Naive B cell (primary cell): Measurements from ENCODE around the gene DACT2. TPM values are rescaled to one million over a fixed set of nuclear protein-coding genes. Genes with fewer than 3 reads are reported as not detected.
A peak's percentile ranks its signal among the peaks of the same experiment; 100 is the strongest.

Source experiments
- ATAC-seq, 2 donors: fragments of 150-1000 bp; cut with Tn5 transposase; 2 replicates each; pipeline ENCODE4 v1.10.0; 2021; ENCODE audit warnings: low read depth in 2 of 2, mild to moderate bottlenecking in 2 of 2, moderate library complexity in 2 of 2
- DNase-seq: peaks from one replicate; pipeline ENCODE4 v3.0.0; 2022
- H3K27ac Mint-ChIP-seq, 6 donors: one replicate each; pipeline ENCODE4 v1.8.0; 2020 to 2022; ENCODE audit warnings: mild to moderate bottlenecking in 6 of 6, mixed read lengths in 6 of 6, moderate library complexity in 5 of 6, inconsistent platforms in 2 of 6
- H3K27me3 Mint-ChIP-seq, 3 donors: one replicate each; pipeline ENCODE4 v1.8.0; 2021 to 2022; ENCODE audit warnings: mixed read lengths in 3 of 3, mild to moderate bottlenecking in 1 of 3
- H3K36me3 Mint-ChIP-seq, 2 donors: one replicate each; pipeline ENCODE4 v1.8.0; 2020 to 2022; ENCODE audit warnings: mixed read lengths in 2 of 2, inconsistent platforms in 1 of 2, mild to moderate bottlenecking in 1 of 2
- H3K4me1 Mint-ChIP-seq, 3 donors: one replicate each; pipeline ENCODE4 v1.8.0; 2020 to 2022; ENCODE audit warnings: mixed read lengths in 3 of 3, inconsistent platforms in 1 of 3, mild to moderate bottlenecking in 1 of 3, moderate library complexity in 1 of 3
- H3K4me3 Mint-ChIP-seq, 8 donors: one replicate each; pipeline ENCODE4 v1.8.0; 2020 to 2022; ENCODE audit warnings: mild to moderate bottlenecking in 8 of 8, mixed read lengths in 8 of 8, moderate library complexity in 8 of 8, inconsistent platforms in 2 of 8
- H3K9me3 Mint-ChIP-seq, 7 donors: one replicate each; pipeline ENCODE4 v1.8.0; 2020 to 2022; ENCODE audit warnings: mixed read lengths in 7 of 7, mild to moderate bottlenecking in 5 of 7, inconsistent platforms in 2 of 7, moderate library complexity in 1 of 7
- polyA plus RNA-seq, 6 donors: library from polyadenylated mRNA; unstranded; fragments of 300-500 nt; fragmentation: Illumina TruSeq; gene quantifications; one replicate each; pipeline ENCODE4 v1.2.3, GENCODE V29; 2021; ENCODE audit warnings: low read depth in 6 of 6

DACT2 gene
- polyA plus RNA-seq, 6 donors from 2014 or later, result not detected

GRCh38 chr6:168345266-168345665 is 25.7 kb upstream of the DACT2 start:
- Mint-ChIP-seq H3K36me3 (peaks cover 0 to 8% of the 10 kb centered on the region in 2 donors), H3K27ac (no peak overlapping the region), H3K9me3 (peaks cover 0 to 10% (median 2%) of the 10 kb centered on the region in 7 donors), H3K4me1 (peaks cover 0 to 3% (median 0%) of the 10 kb centered on the region in 3 donors), H3K4me3 (no peak overlapping the region), H3K27me3 (peaks cover 12 to 30% (median 23%) of the 10 kb centered on the region in 3 donors)
- ATAC-seq, result no peak
- no peak for DNase-seq

GRCh38 chr6:168344338-168344737 is 24.8 kb upstream of the DACT2 start:
- ATAC-seq, result no peak
- H3K4me1 Mint-ChIP-seq, result peaks cover 0 to 3% (median 0%) of the 10 kb centered on the region in 3 donors
- DNase-seq, result no peak
- H3K27ac Mint-ChIP-seq, result no peak overlapping the region
- peaks cover 0 to 8% of the 10 kb centered on the region in 2 donors for H3K36me3 Mint-ChIP-seq
- peaks cover 12 to 25% (median 20%) of the 10 kb centered on the region in 3 donors for H3K27me3 Mint-ChIP-seq
- peaks cover 0 to 4% (median 2%) of the 10 kb centered on the region in 7 donors for H3K9me3 Mint-ChIP-seq
- H3K4me3 Mint-ChIP-seq, result no peak overlapping the region

- Mint-ChIP-seq H3K9me3 (peaks cover 0 to 4% (median 2%) of the 10 kb centered on the region in 7 donors), H3K27me3 (peaks cover 12 to 25% (median 25%) of the 10 kb centered on the region in 3 donors), H3K27ac (no peak overlapping the region), H3K4me1 (peaks cover 0 to 3% (median 0%) of the 10 kb centered on the region in 3 donors), H3K4me3 (no peak overlapping the region), H3K36me3 (peaks cover 0 to 8% of the 10 kb centered on the region in 2 donors)
- DNase-seq (no peak), ATAC-seq (no peak)
Measured at GRCh38 chr6:168343239-168344150, 23.9 kb upstream of the DACT2 start.

- Mint-ChIP-seq H3K4me3 (no peak overlapping the region), H3K4me1 (peaks cover 0 to 3% (median 0%) of the 10 kb centered on the region in 3 donors), H3K36me3 (peaks cover 0 to 8% of the 10 kb centered on the region in 2 donors), H3K27ac (no peak overlapping the region), H3K27me3 (peaks cover 12 to 25% (median 25%) of the 10 kb centered on the region in 3 donors), H3K9me3 (peaks cover 0 to 4% (median 2%) of the 10 kb centered on the region in 7 donors)
- no peak for ATAC-seq
- DNase-seq, result no peak
Measured at GRCh38 chr6:168342636-168343035, 23.1 kb upstream of the DACT2 start.

GRCh38 chr6:168341280-168341900 is 21.8 kb upstream of the DACT2 start:
- Mint-ChIP-seq H3K27me3 (peaks cover 20 to 21% (median 21%) of the 10 kb centered on the region in 3 donors), H3K4me3 (no peak overlapping the region), H3K9me3 (peaks cover 0 to 4% (median 2%) of the 10 kb centered on the region in 7 donors), H3K36me3 (peaks cover 0 to 8% of the 10 kb centered on the region in 2 donors), H3K4me1 (peaks cover 0 to 3% (median 0%) of the 10 kb centered on the region in 3 donors), H3K27ac (peak overlapping the region in 1 of 6 donors; percentile 71)
- ATAC-seq (no peak), DNase-seq (no peak)

GRCh38 chr6:168340819-168341218 is 21.2 kb upstream of the DACT2 start:
- peaks cover 0 to 3% (median 0%) of the 10 kb centered on the region in 3 donors for H3K4me1 Mint-ChIP-seq
- H3K36me3 Mint-ChIP-seq, result peaks cover 0 to 8% of the 10 kb centered on the region in 2 donors
- peaks cover 18 to 21% (median 21%) of the 10 kb centered on the region in 3 donors for H3K27me3 Mint-ChIP-seq
- DNase-seq (no peak), ATAC-seq (no peak)
- peaks cover 0 to 4% (median 2%) of the 10 kb centered on the region in 7 donors for H3K9me3 Mint-ChIP-seq
- H3K4me3 Mint-ChIP-seq, result no peak overlapping the region
- H3K27ac Mint-ChIP-seq, result no peak overlapping the region

GRCh38 chr6:168338777-168339176 is 19.2 kb upstream of the DACT2 start:
- H3K36me3 Mint-ChIP-seq, result no peaks in the 10 kb centered on the region
- H3K4me3 Mint-ChIP-seq, result no peak overlapping the region
- no peak overlapping the region for H3K27ac Mint-ChIP-seq
- H3K4me1 Mint-ChIP-seq, result no peaks in the 10 kb centered on the region
- DNase-seq (no peak), ATAC-seq (no peak)
- peaks cover 9 to 14% (median 9%) of the 10 kb centered on the region in 3 donors for H3K27me3 Mint-ChIP-seq
- H3K9me3 Mint-ChIP-seq, result peaks cover 0 to 4% (median 0%) of the 10 kb centered on the region in 7 donors

- DNase-seq, result no peak
- peaks cover 9 to 11% (median 9%) of the 10 kb centered on the region in 3 donors for H3K27me3 Mint-ChIP-seq
- no peak overlapping the region for H3K27ac Mint-ChIP-seq
- no peak for ATAC-seq
- peaks cover 0 to 4% (median 2%) of the 10 kb centered on the region in 7 donors for H3K9me3 Mint-ChIP-seq
- no peak overlapping the region for H3K4me3 Mint-ChIP-seq
- H3K4me1 Mint-ChIP-seq, result no peaks in the 10 kb centered on the region
- H3K36me3 Mint-ChIP-seq, result no peaks in the 10 kb centered on the region
Measured at GRCh38 chr6:168336967-168337366, 17.4 kb upstream of the DACT2 start.

- H3K27ac Mint-ChIP-seq, result no peak overlapping the region
- peaks cover 0 to 4% (median 0%) of the 10 kb centered on the region in 7 donors for H3K9me3 Mint-ChIP-seq
- DNase-seq (no peak), ATAC-seq (no peak)
- peaks cover 17 to 23% (median 21%) of the 10 kb centered on the region in 3 donors for H3K27me3 Mint-ChIP-seq
- H3K4me1 Mint-ChIP-seq, result no peaks in the 10 kb centered on the region
- no peaks in the 10 kb centered on the region for H3K36me3 Mint-ChIP-seq
- H3K4me3 Mint-ChIP-seq, result no peak overlapping the region
Measured at GRCh38 chr6:168333989-168334388, 14.4 kb upstream of the DACT2 start.

GRCh38 chr6:168333491-168333890 is 13.9 kb upstream of the DACT2 start:
- H3K27me3 Mint-ChIP-seq, result peaks cover 19 to 21% (median 21%) of the 10 kb centered on the region in 3 donors
- H3K27ac Mint-ChIP-seq, result no peak overlapping the region
- no peak overlapping the region for H3K4me3 Mint-ChIP-seq
- H3K36me3 Mint-ChIP-seq, result no peaks in the 10 kb centered on the region
- DNase-seq (no peak), ATAC-seq (no peak)
- no peaks in the 10 kb centered on the region for H3K4me1 Mint-ChIP-seq
- peaks cover 0 to 4% (median 0%) of the 10 kb centered on the region in 7 donors for H3K9me3 Mint-ChIP-seq

GRCh38 chr6:168333039-168333438 is 13.5 kb upstream of the DACT2 start:
- H3K9me3 Mint-ChIP-seq, result peaks cover 0 to 4% (median 0%) of the 10 kb centered on the region in 7 donors
- ATAC-seq (no peak), DNase-seq (no peak)
- H3K36me3 Mint-ChIP-seq, result no peaks in the 10 kb centered on the region
- no peak overlapping the region for H3K27ac Mint-ChIP-seq
- no peaks in the 10 kb centered on the region for H3K4me1 Mint-ChIP-seq
- no peak overlapping the region for H3K4me3 Mint-ChIP-seq
- H3K27me3 Mint-ChIP-seq, result peaks cover 19 to 21% (median 21%) of the 10 kb centered on the region in 3 donors

- DNase-seq (no peak), ATAC-seq (no peak)
- Mint-ChIP-seq H3K9me3 (peaks cover 0 to 4% (median 0%) of the 10 kb centered on the region in 7 donors), H3K4me1 (no peaks in the 10 kb centered on the region), H3K27me3 (peaks cover 19 to 27% (median 22%) of the 10 kb centered on the region in 3 donors), H3K4me3 (no peak overlapping the region), H3K36me3 (no peaks in the 10 kb centered on the region), H3K27ac (no peak overlapping the region)
Measured at GRCh38 chr6:168332020-168332419, 12.4 kb upstream of the DACT2 start.

- H3K4me1 Mint-ChIP-seq, result no peaks in the 10 kb centered on the region
- H3K27me3 Mint-ChIP-seq, result peaks cover 22 to 29% (median 22%) of the 10 kb centered on the region in 3 donors
- ATAC-seq (no peak), DNase-seq (no peak)
- H3K36me3 Mint-ChIP-seq, result no peaks in the 10 kb centered on the region
- no peak overlapping the region for H3K27ac Mint-ChIP-seq
- no peak overlapping the region for H3K4me3 Mint-ChIP-seq
- peaks cover 0 to 4% (median 2%) of the 10 kb centered on the region in 7 donors for H3K9me3 Mint-ChIP-seq
Measured at GRCh38 chr6:168331058-168331457, 11.5 kb upstream of the DACT2 start.
